Measurements from ENCODE around the gene SETD7. TPM values are rescaled to one million over a fixed set of nuclear protein-coding genes. Genes with fewer than 3 reads are reported as not detected.

Gene SETD7
- total and polyA plus RNA-seq, 2 of the 8 experiments (the other 6 are each of a cell fraction or from before 2014, with no cell fraction given) = 1.5 to 4.6 TPM

DNA sequence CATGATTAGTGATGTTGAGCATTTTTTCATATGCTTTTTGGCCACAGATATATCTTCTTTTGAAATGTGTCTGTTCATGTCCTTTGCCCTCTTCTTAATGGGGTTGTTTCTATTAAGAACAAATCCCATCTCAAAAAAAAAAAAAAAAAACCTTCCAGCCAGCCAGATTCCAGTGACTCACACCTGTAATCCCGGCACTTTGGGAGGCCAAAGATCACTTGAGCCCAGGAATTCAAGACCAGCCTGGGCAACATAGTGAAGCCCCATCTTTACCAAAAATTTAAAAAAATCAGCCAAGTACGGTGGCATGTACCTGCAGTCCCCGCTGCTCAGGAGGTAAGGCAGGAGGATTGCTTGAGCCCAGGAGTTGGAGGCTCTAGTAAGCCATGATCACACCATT, 97.0 kb downstream of the SETD7 start:
- CTCF ChIA-PET (ENCODE audit: partially characterized antibody) = no interaction called here

More for the DNA sequence above, 97.0 kb downstream of the SETD7 start:
- Histone ChIP-seq H2AK5ac (ENCODE audit: low read depth, low read length) (no peak overlapping the region; the same call in 1 of the 2 replicates), H3K4ac (replicated peaks; ENCODE audit: insufficient read length, low read depth, low read length) (no peak overlapping the region), H2BK5ac (ENCODE audit: low read depth, low read length) (peak overlapping the region; percentile 21; the same call in 1 of the 2 replicates), H3K9me3 (ENCODE audit: insufficient read depth in 2 of 2, low read depth in 1 of 2, low read length in 1 of 2) (no peaks in the 10 kb centered on the region), H3K56ac (replicated peaks; ENCODE audit: insufficient read length, low read depth, low read length) (no peak overlapping the region), H2BK15ac (ENCODE audit: low read length) (no peak overlapping the region), H3K79me1 (ENCODE audit: low read depth, low read length) (peaks cover 4% of the 10 kb centered on the region; the same call in 1 of the 2 replicates), H3K4me3 (ENCODE audit: extremely low read depth in 1 of 4, insufficient read depth in 2 of 4, low read depth in 3 of 4, low read length in 4 of 4) (no peak overlapping the region), H2BK12ac (ENCODE audit: low read depth, low read length) (no peak overlapping the region), H4K8ac (ENCODE audit: extremely low read depth, insufficient read depth, low read length) (no peak overlapping the region), H2BK20ac (ENCODE audit: low read length) (no peak overlapping the region), H3K9ac (replicated peaks in 1 of 4; ENCODE audit: extremely low read depth in 1 of 4, low read depth in 3 of 4, low read length in 3 of 4) (no peak overlapping the region), H3K18ac (ENCODE audit: extremely low read depth, low read length) (no peak overlapping the region), H3K27me3 (replicated peaks in 1 of 4; ENCODE audit: control insufficient read depth in 3 of 4, extremely low read depth in 1 of 4, insufficient read depth in 3 of 4, low read length in 3 of 4) (no peaks in the 10 kb centered on the region), H3K36me3 (ENCODE audit: control insufficient read depth in 2 of 4, insufficient read depth in 4 of 4, low read length in 3 of 4) (no peaks in the 10 kb centered on the region), H2BK120ac (replicated peaks; ENCODE audit: low read depth, low read length) (no peak overlapping the region), H3K4me2 (ENCODE audit: insufficient read depth in 1 of 2, low read depth in 2 of 2, low read length in 2 of 2) (no peak overlapping the region), H3K27ac (ENCODE audit: low read depth, low read length) (no peak overlapping the region), H3K23me2 (ENCODE audit: low read depth, low read length) (peaks cover 5% of the 10 kb centered on the region), H4K5ac (ENCODE audit: insufficient read length, low read depth, low read length) (no peak overlapping the region), H3K14ac (ENCODE audit: insufficient read length) (no peak overlapping the region), H2AFZ (ENCODE audit: low read length) (no peak overlapping the region), H3K23ac (ENCODE audit: insufficient read length) (no peak overlapping the region), H3K79me2 (ENCODE audit: control insufficient read depth in 1 of 2, insufficient read depth in 2 of 2, low read length in 2 of 2) (peaks cover 3 to 87% of the 10 kb centered on the region in 2 experiments; a peak in 3 of 4 replicates), H4K91ac (replicated peaks; ENCODE audit: insufficient read length, low read length) (no peak overlapping the region), H3K4me1 (replicated peaks in 1 of 4; ENCODE audit: control insufficient read depth in 3 of 4, insufficient read depth in 4 of 4, low read length in 3 of 4) (peaks cover 2 to 16% (median 7%) of the 10 kb centered on the region in 4 experiments; a peak in 5 of 7 replicates), H4K20me1 (replicated peaks in 1 of 2; ENCODE audit: control insufficient read depth in 1 of 2, insufficient read depth in 2 of 2, low read length in 2 of 2) (peaks cover 0 to 1% of the 10 kb centered on the region in 2 experiments)
- FAIRE-seq (no peak), DNase-seq (ENCODE audit: low read depth in 1 of 2, low spot score in 2 of 2) (peak in 1 of 2 experiments; percentile 30)
- WGBS, 2 experiments (ENCODE audit: extremely low coverage in 1 of 2, insufficient coverage in 1 of 2, insufficient read length in 1 of 2, insufficient replicate concordance in 2 of 2, low coverage in 1 of 2, low lambda C conversion rate in 2 of 2, missing lambda C conversion rate in 1 of 2) = 84% methylated on average over 3 of the region's 3 CpGs; no CpG with 5 or more reads in 1 of the 2 experiments
- TF ChIP-seq SP2 (IDR thresholded peaks at IDR 0.05; ENCODE audit: low read length) (no peak), CREB1 (IDR thresholded peaks at IDR 0.05) (no peak), TBP (IDR thresholded peaks at IDR 0.05; ENCODE audit: low read depth, low read length) (no peak)
- TF ChIP-seq, protein P1, sequence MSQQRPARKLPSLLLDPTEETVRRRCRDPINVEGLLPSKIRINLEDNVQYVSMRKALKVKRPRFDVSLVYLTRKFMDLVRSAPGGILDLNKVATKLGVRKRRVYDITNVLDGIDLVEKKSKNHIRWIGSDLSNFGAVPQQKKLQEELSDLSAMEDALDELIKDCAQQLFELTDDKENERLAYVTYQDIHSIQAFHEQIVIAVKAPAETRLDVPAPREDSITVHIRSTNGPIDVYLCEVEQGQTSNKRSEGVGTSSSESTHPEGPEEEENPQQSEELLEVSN (IDR thresholded peaks at IDR 0.05) = no peak
- TF ChIP-seq, protein P2, sequence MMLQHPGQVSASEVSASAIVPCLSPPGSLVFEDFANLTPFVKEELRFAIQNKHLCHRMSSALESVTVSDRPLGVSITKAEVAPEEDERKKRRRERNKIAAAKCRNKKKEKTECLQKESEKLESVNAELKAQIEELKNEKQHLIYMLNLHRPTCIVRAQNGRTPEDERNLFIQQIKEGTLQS (IDR thresholded peaks at IDR 0.05; ENCODE audit: insufficient read depth, low read depth, low read length) = no peak
- POLR2A ChIA-PET (ENCODE audit: partially characterized antibody) = no interaction called here

Measured in H1 (cell line).